NCI-H774 (cell line): ENCODE results near the gene DCAF15.
"Not testable (repeated sequence)": the region's sequence is repeated elsewhere in the genome, so short reads cannot be mapped to it uniquely, and the experiment has no call there.

Experiments used
- DNase-seq: peaks from one replicate; lab custom pipeline; 2025; lab: John Stamatoyannopoulos, UW

The DCAF15 gene, protein sequence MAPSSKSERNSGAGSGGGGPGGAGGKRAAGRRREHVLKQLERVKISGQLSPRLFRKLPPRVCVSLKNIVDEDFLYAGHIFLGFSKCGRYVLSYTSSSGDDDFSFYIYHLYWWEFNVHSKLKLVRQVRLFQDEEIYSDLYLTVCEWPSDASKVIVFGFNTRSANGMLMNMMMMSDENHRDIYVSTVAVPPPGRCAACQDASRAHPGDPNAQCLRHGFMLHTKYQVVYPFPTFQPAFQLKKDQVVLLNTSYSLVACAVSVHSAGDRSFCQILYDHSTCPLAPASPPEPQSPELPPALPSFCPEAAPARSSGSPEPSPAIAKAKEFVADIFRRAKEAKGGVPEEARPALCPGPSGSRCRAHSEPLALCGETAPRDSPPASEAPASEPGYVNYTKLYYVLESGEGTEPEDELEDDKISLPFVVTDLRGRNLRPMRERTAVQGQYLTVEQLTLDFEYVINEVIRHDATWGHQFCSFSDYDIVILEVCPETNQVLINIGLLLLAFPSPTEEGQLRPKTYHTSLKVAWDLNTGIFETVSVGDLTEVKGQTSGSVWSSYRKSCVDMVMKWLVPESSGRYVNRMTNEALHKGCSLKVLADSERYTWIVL

DNA sequence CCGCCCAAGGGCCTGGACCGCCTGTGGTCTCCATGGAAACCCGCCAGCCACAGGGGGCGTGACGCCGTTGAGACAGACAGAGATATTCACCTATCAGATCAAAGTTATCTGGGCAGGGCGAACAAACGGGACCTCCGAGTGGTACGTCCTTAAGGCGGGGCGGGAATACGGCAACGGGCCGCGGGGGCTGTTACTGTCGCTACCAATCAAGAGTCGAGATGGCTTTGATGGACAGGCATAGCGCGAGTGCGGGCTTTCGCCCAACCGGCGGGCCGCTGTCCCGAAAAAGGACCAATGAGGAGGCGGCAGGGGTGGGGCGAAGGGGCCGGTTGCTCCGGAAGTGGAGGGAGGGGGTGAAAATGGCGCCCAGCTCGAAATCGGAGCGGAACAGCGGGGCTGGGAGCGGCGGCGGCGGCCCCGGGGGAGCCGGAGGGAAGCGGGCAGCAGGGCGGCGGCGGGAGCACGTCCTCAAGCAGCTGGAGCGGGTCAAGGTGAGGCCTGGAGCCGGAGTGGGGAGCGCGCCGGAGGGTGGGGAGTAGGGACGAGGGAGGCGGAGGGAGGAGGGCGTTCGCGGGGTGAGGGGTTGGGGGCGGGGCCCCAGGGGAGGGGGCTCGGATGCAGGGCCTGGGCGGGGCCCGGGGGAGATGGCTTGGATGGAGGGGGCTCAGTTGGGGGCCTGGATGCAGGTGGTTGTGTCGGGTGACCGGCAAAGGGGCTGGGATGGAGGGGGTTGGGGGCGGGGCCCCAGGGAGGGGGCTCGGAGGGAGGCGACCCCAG, at the start of gene DCAF15:
Gene DCAF15, plus strand, starts transcription at position 356 of the 777 bp plus-strand sequence. Its CDS starts 4 bp downstream, at position 360.
- DNase-seq: peak; percentile 99

DNA sequence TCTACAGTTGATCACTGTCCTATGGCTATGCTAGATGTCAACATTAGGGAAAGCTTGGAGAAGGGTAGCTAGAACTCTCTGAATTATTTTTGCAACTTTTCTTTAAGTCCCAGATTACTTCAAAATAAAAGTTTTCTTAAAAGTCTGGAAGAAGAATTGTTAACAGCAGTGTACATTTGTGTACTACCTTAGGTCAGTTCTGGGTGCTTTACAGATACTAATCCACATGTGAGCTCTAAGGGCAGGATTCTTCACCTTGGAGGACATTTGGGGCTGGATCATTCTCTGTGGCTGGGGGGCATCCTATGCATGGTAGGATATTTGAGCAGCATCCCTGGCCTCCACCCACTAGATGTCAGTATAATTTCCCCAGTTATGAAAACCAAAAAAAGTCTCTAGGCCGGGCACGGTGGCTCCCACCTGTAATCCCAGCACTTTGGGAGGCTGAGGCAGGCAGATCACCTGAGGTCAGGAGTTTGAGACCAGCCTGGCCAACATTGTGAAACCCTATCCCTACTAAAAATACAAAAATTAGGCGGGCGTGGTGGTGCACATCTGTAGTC, 49.2 kb upstream of the DCAF15 start:
- no peak for DNase-seq

DNA sequence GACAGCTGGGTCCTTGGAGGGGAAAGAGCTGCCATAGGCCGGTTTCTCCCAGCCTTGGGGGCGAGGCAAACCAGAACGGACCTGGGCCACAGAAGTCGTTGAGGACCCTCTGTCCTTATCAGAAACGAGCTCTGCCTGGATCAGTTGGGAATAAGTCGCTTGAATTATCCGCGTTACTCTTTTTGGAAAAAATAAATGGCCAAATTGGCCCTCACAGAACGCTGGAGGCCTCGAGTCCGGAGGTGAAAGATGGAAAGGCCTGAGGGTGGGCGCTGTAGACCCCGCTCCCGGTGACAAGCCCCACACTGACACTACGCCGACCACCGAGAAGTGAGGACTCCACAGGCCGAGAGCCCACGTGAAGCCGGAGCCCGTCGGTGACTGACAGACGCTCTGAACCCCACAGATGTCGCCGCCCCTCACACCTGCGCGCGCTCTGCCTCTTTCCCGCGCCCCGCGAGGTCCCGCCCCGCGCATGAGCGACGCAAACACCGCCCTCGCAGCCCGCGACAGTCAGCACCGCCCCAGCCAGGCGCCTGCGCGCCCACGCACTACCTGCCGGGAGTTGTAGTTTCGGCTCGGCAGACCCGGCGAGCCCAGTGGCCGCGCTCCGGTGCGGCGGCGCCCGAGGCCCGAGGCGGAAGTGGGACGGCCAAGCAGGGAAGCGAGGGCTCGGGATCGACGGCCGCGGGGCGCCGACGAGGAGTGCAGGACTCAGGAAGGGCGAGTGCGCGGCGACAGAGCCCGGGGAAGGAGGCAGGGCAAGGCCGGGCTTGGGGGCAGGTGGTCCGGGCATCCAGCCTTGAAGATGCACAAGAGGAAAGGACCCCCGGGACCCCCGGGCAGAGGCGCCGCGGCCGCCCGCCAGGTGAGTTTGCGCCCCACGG, 46.4 kb upstream of the DCAF15 start, which contains the start of the genes BRME1 and CC2D1A:
Gene BRME1, minus strand, starts transcription at position 484 of the 887 bp plus-strand sequence. CDS start 1,225 bp downstream, outside the sequence.
Gene CC2D1A, plus strand, starts transcription at position 568 of the 887 bp plus-strand sequence. Its CDS starts 241 bp downstream, at position 809.
- peak; percentile 88 for DNase-seq

DNA sequence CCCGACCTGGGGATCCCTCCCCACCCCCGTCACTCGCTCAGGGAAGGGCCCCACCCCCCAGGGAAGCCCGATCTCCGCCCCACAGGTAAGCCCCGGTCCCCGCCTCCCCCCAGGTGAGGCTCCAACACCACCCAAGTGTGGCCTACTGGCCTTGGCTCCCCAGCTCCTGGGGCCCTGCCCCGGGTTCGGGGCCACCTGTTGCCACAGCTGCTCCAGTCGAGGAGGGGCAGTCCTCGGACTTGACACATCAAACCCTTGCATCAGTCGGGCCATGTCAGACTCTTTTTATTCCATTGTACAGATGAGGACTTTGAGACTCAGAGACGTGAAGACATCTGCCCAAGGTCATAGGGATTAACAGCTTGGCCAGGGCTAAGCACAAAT, 45.8 kb upstream of the DCAF15 start:
- DNase-seq: no peak

DNA sequence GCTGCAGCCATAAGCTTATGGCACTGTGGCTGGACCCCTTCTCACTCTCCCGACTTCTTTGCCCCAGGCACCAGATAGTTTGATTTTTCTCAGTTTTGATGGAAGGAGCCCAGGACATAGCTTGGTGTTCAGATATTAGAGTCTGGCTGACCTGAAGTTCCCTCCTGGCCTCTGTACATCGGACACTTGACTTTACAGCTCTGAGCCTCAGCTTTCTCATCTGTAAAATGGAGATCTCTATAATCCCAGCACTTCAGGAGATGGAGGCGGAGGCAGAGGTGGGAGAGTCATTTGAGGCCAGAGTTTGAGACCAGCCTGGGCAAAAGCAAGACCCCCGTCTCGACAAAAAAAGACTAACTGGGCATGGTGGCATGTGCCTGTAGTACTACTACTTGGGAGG, 45.4 kb upstream of the DCAF15 start:
- no peak for DNase-seq

DNA sequence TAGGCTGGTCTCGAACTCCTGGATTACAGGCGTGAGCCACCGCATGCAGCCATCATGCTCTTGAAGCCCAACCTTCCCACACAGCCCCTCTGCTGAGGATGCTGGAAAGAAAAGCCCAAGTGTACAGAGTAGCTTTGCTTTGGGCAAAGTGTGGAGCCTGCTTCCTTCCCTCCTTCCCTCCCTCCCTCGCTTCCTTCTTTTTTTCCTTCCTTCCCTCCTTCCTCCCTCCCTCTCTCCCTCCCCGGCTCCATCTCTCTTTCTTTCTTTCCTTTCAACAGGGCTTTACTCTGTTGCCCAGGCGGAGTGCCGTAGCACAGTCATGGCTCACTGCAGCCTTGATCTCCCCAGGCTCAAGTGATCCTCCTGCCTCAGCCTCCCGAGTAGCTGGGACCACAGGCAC, 43.6 kb upstream of the DCAF15 start:
- DNase-seq: no peak

DNA sequence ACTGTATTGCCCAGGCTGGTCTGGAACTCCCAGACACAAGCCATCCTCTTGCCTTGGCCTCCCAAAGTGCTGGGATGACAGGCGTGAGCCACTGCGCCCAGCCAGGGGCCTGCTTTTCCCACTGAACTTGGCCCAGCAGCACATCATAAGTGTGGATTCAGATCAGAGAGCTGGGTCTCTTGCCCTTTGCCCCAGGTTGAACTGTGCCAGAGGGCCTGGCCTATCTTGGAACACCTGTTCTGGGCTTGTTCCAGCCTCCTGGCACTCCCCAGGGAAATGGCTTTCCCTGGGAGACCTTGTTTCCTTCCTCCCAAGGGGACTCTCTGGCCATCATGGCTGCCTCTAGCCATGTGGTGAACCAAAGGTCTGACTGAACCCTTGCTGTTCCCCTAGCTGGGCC, 42.9 kb upstream of the DCAF15 start:
- DNase-seq: no peak

DNA sequence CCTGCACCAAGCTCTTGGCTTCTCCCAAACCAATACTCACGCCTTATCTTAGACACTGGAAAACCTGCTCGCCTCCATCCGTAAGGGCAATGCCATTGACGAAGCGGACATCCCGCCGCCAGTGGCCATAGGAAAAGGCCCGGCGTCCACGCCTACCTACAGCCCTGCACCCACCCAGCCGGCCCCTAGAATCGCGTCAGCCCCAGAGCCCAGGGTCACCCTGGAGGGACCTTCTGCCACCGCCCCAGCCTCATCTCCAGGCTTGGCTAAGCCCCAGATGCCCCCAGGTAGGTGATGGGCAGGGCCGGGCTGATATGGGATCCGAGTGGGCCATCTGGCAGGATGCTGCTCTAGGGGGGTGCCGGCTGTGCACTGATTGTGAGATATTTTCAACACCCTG, 39.0 kb upstream of the DCAF15 start:
- DNase-seq: no peak

DNA sequence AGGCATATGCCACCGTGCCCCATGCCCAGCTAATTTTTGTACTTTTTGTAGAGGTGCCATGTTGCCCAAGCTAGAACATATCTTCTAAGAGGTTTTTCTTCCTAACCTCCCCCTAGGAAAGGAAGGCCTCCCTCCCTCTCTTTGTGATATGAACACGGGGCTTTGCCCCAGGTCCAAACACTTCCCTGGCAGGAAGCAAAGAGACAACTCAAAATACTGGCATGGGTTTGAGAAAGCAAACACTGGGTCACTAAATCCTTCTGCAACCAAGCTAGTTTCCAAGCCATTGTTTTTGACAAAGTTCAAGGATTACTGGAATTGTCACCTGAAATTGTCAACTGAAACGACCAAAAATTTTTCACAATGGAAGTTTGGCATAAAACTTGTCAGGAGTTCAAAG, 37.5 kb upstream of the DCAF15 start:
- no peak for DNase-seq

DNA sequence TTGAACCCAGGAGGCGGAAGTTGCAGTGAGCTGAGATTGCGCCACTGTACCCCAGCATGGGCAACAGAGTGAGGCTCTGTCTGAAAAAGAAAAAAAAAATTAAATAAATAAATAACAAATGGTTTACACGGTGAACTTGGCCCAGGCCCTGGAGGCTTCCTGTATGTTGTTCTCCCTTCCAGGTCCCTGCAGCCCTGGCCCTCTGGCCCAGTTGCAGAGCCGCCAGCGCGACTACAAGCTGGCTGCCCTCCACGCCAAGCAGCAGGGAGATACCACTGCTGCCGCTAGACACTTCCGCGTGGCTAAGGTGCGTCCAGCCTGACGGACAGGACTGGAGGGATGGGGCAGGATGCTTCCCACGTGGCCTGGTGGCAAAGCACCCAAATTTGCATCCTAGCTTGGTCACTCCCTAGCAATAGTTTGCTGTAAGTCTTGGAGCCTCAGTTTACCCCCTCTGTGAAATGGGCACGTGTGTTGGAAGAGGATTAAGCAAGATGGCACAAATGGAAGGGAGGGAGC, 34.4 kb upstream of the DCAF15 start:
- no peak for DNase-seq

DNA sequence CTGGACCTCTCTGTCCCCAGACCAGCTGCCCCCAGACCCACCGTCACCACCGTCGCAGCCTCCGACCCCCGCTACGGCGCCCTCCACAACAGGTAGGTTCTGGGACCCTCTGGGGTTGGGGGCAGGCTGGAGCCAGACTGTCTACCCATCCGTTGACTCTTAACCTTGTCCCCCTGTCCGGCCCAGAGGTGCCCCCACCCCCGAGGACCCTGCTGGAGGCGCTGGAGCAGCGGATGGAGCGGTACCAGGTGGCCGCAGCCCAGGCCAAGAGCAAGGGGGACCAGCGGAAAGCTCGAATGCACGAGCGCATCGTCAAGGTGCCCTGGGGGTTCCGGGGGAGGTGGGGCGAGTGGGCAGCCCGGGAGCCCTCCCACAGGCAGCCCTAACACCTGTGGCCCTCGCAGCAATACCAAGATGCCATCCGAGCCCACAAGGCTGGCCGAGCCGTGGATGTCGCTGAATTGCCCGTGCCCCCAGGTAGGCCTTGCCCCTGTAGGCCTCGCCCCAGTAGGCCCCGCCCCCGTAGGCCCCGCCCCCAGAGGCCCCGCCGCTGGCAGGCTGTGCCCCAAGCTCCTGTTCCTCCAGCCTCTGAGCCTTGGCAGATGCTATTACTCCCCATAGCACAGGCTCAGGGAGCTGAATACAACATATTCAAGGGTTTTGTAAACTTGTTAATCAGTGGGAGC, 33.4 kb upstream of the DCAF15 start:
- no peak for DNase-seq

DNA sequence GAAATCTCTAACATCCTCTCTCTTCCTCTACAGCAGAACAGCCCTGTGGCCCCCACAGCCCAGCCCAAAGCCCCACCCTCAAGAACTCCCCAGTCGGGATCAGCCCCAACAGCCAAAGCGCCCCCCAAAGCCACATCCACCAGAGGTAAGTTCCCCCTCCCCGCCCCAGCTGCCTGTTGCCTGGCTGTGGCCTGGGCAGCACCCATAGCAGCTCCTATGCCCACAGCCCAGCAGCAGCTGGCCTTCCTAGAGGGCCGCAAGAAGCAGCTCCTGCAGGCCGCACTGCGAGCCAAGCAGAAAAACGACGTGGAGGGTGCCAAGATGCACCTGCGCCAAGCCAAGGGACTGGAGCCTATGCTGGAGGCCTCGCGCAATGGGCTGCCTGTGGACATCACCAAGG, 31.8 kb upstream of the DCAF15 start:
- DNase-seq: no peak

DNA sequence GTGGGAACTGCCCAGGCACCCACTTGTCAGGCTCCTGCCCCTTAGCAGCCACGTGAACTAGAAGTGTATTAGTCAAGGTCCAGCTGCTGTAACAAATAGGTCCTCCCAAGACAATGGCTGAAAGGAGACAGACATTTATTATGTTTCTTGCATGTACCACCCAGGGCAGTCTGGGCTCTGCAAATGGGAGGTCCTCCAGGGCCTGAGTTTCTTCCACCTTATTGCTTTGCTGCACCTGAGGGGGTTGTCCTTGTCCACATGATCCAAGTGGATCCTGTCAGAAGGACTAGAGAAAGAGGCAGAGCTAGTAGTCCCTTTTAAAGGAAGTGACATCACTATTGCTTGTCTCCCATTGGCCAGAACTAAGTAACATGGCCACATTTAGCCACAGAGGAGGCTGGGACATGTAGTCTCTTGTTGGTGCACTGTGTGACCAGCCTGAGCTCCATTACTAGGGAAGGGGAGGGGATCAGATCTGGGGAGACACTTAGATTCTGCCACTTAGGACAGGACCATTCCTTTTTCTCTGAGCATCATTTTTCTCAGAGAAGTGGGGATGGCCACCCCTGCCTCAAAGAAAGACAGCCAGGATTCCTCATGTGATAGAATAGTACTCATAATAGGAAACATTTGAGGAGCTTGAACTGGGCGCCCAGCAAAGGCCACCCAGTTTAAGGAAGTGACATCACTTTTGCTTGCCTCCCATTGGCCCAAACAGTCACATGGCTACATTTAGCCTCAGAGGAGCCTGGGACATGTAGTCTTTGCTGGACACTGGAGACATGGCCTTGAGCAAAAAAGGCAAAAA, 31.2 kb upstream of the DCAF15 start:
- DNase-seq: no peak

DNA sequence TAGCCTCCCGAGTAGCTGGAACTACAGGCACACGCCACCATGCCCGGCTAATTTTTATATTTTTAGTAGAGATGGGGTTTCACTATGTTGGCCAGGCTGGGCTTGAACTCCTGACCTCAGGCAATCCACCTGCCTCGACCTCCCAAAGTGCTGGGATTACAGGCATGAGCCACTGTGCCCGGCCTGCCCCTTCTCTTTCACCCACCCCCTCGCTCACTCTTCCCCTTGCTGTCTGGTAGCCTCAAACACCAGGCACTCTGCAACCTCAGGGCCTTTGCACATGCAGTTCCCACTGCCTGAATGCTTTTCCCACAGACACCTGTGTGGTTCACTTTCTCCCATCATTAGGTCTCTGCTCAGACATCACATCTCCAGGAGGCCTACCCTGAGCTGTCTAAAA, 30.2 kb upstream of the DCAF15 start:
- not testable (repeated sequence) for DNase-seq

DNA sequence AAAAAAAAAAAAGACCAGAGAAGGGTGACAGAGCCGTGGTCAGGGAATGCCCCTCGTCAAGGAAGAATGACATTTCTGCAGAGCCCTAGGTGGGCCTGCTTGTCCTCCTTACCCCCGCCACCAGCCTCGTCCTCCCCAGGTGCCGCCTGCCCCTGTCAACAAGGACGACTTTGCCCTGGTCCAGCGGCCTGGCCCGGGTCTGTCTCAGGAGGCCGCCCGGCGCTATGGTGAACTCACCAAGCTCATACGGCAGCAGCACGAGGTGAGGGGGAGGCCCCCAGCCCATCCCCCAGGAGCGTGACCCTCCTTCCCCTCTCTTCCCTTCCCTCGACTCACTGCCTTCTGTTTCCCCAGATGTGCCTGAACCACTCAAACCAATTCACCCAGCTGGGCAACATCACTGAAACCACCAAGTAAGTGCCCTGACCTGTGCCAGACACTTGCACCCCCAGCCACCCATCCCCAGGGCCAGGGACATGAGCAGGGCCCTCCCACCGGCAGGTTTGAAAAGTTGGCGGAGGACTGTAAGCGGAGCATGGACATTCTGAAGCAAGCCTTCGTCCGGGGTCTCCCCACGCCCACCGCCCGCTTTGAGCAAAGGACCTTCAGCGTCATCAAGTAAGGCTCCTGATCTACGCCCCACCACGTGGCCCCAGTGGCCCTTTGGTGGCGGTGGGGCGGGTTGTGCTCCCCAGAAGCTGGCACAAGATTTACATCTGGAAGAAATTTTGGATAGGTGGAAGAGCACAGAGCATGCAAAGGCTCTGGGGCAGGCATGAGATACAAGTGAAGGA, 28.9 kb upstream of the DCAF15 start:
- no peak for DNase-seq

DNA sequence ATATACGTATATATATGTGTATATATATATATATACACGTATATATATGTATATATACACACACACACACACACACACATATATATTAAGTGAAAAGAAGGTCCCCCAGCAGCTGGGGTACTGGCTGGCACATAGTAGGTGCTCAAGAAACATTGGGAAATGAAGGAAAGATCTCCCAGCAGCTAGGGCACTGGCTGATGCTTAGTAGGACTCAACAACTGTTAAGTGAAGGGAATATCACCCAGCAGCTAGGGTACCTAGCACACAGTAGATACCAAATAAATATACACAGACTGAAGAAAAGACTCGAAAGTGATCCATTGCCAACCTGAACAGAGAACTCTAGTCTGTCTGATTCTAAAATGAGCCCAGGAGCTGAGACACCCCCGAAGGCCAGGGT, 26.3 kb upstream of the DCAF15 start:
- no peak for DNase-seq

DNA sequence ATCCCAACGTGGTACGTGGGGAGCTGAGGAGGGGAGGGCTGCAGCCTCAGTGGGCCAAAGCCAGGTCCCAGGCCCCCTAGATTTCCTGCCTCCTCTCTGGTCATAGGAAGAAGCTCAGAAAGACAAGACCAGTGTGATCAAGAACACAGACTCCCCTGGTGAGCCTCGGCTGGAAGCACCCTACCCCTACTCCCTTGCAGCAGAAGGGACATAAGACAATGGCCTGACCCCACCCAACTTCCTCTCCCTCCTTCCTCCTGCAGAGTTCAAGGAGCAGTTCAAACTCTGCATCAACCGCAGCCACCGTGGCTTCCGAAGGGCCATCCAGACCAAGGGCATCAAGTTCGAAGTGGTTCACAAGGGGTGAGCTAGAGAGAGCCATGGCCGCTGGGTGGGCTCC, 25.6 kb upstream of the DCAF15 start:
- DNase-seq: no peak

DNA sequence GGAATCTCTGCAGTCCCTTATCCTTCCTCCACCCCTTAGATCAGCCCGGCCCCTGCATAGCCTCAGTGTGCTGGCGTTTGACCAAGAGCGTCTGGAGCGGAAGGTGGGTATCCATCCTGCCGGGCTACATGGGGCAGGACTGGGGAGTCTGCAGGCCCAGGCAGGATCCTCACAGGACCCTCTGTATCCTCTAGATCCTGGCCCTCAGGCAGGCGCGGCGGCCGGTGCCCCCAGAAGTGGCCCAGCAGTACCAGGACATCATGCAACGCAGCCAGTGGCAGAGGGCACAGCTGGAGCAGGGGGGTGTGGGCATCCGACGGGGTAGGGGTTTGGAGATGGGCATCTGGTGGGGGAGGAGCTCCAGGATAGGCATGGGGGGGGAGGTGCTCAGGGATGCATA, 23.0 kb upstream of the DCAF15 start:
- DNase-seq: no peak

DNA sequence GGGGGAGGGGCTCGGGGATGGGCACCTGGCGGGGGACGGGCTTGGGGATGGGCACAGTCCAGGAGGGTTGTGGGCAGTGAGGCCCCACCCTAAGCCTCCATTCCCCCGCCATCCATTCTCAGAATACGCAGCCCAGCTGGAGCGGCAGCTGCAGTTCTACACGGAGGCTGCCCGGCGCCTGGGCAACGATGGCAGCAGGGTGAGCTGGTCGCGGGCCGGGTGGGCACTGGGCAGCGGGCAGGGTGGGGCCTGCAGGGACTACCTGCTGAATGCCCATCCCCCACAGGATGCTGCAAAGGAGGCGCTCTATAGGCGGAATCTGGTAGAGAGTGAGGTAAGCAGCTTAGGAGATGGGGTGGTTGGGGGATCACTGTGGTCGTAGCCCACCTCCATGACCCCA, 22.4 kb upstream of the DCAF15 start:
- no peak for DNase-seq
